ENCODE measurements around the gene SNX13.

- TF ChIP-seq POLR2A (IDR thresholded peaks at IDR 0.05; ENCODE audit: low read depth, low read length) (no peak), CTCF (IDR thresholded peaks at IDR 0.05; ENCODE audit: extremely low read depth in 1 of 2, insufficient read depth in 1 of 2, low read depth in 1 of 2, low read length in 2 of 2) (peak; percentile 71 to 75), JUN (IDR thresholded peaks at IDR 0.05; ENCODE audit: borderline replicate concordance, insufficient read depth, insufficient read length, low read depth) (no peak), GATA2 (IDR thresholded peaks at IDR 0.05; ENCODE audit: insufficient read depth, insufficient read length, low read depth, low read length) (no peak)
These were observed 170.4 kb downstream of the SNX13 start for GRCh38 chr7:17769918-17770317.
